Keratinocyte (primary cell): ENCODE results near the gene GMFB. TPM values are rescaled to one million over a fixed set of nuclear protein-coding genes. Genes with fewer than 3 reads are reported as not detected.

ENCODE experiments used
- DNase-seq: peaks from one replicate; pipeline ENCODE4 v3.0.0-alpha.2; 2011; ENCODE audit warnings: low read depth, missing footprints, low spot score
- FAIRE-seq: peaks from 2 replicates; lab custom pipeline; 2011; peaks lifted over from hg19 to GRCh38; lab: Jason Lieb, UNC
- H2AFZ ChIP-seq: 2 replicates; pipeline ENCODE4 v1.6.0; 2012; ENCODE audit warnings: low read length, control low read depth, inconsistent platforms; ENCODE audit not compliant: control insufficient read depth
- H3K27ac ChIP-seq: 2 replicates; pipeline ENCODE4 v1.5.1; 2011; ENCODE audit warnings: low read length; ENCODE audit not compliant: control insufficient read depth, insufficient read depth
- H3K27me3 ChIP-seq: 3 replicates; pipeline ENCODE4 v1.6.0; 2011; ENCODE audit warnings: low read length; ENCODE audit not compliant: control insufficient read depth, insufficient read depth; ENCODE audit errors: extremely low read depth
- H3K36me3 ChIP-seq, 2 experiments: 2 replicates in 1 of 2; 3 replicates in 1 of 2; pipeline ENCODE4 v1.5.1; 2011; ENCODE audit warnings: low read length in 2 of 2, mild to moderate bottlenecking in 1 of 2; ENCODE audit not compliant: control insufficient read depth in 2 of 2, insufficient read depth in 2 of 2; ENCODE audit errors: extremely low read depth in 1 of 2
- H3K4me1 ChIP-seq: 3 replicates; pipeline ENCODE4 v1.5.1; 2011; ENCODE audit warnings: low read length; ENCODE audit not compliant: control insufficient read depth, insufficient read depth; ENCODE audit errors: extremely low read depth
- H3K4me2 ChIP-seq: 3 replicates; pipeline ENCODE4 v1.6.0; 2011; ENCODE audit warnings: low read depth, low read length; ENCODE audit not compliant: control insufficient read depth, insufficient read depth; ENCODE audit errors: extremely low read depth
- H3K4me3 ChIP-seq, 3 experiments: fragments of 200-600 bp in 1 of 3; sonication (generic) in 1 of 3; 2 replicates in 2 of 3; 3 replicates in 1 of 3; pipeline ENCODE4 v1.5.1; 2011 to 2016; ENCODE audit warnings: low read length in 3 of 3, mild to moderate bottlenecking in 3 of 3, control low read depth in 2 of 3, inconsistent platforms in 1 of 3, low read depth in 1 of 3, mixed read lengths in 1 of 3, mixed run types in 1 of 3, moderate library complexity in 1 of 3; ENCODE audit not compliant: control insufficient read depth in 2 of 3, insufficient read depth in 2 of 3; ENCODE audit errors: extremely low read depth in 1 of 3
- H3K79me2 ChIP-seq: 2 replicates; pipeline ENCODE4 v1.6.0; 2012; ENCODE audit warnings: low read length; ENCODE audit not compliant: control insufficient read depth, insufficient read depth
- H3K9ac ChIP-seq: 3 replicates; pipeline ENCODE4 v1.6.0; 2011; ENCODE audit warnings: low read length; ENCODE audit not compliant: control insufficient read depth, insufficient read depth; ENCODE audit errors: extremely low read depth
- H3K9me1 ChIP-seq: 3 replicates; pipeline ENCODE4 v1.6.0; 2011; ENCODE audit warnings: low read length; ENCODE audit not compliant: control insufficient read depth, insufficient read depth; ENCODE audit errors: extremely low read depth
- H3K9me3 ChIP-seq: 2 replicates; pipeline ENCODE4 v1.5.1; 2012; ENCODE audit warnings: low read depth, low read length; ENCODE audit not compliant: control insufficient read depth
- H4K20me1 ChIP-seq: 3 replicates; pipeline ENCODE4 v1.6.0; 2011; ENCODE audit warnings: low read length; ENCODE audit not compliant: control insufficient read depth, insufficient read depth; ENCODE audit errors: extremely low read depth
- EZH2 ChIP-seq: IDR thresholded peaks from one replicate; pipeline ENCODE4 v1.6.1; 2012; ENCODE audit warnings: inconsistent platforms, mild to moderate bottlenecking, low read length, moderate library complexity
- dilution Hi-C: fragments of 300-500 bp; cut with MboI; formaldehyde crosslinking; loops from one replicate; pipeline ENCODE4 v1.7.0; 2020; ENCODE audit warnings: low sequenced_read_pairs; ENCODE audit not compliant: extremely low pct_ligation_motif_present
- polyA plus RNA-seq, 5 experiments: library from polyadenylated mRNA; depleted of rRNA in 3 of 5; stranded (reverse) in 3 of 5; stranded (forward) in 1 of 5; unstranded in 1 of 5; fragments of >200 nt; gene quantifications; 1 replicate in 1 of 5; 2 replicates in 3 of 5; 3 replicates in 1 of 5; pipeline versions ENCODE4 v1.2.1 to v1.2.3, GENCODE V29; 2011 to 2012; ENCODE audit warnings: missing spikeins in 2 of 5, low read depth in 1 of 5, low replicate concordance in 1 of 5
- TF ChIP-seq, protein P1 (sequence below), 3 experiments: IDR thresholded peaks in 1 of 3; conservative IDR thresholded peaks in 1 of 3; optimal IDR thresholded peaks in 1 of 3; 2 replicates in 2 of 3; 3 replicates in 1 of 3; pipeline versions ENCODE3 to v1.5.1; 2011; ENCODE audit warnings: low read length in 3 of 3, mild to moderate bottlenecking in 3 of 3, moderate library complexity in 2 of 3, control low read depth in 1 of 3, inconsistent platforms in 1 of 3; ENCODE audit not compliant: insufficient read depth in 2 of 3; ENCODE audit errors: extremely low read depth in 1 of 3

Gene GMFB
- polyA plus RNA-seq, 1 donor (not counting 4 experiments of a cell fraction or from before 2014, with no cell fraction given) = 50.5 TPM

DNA sequence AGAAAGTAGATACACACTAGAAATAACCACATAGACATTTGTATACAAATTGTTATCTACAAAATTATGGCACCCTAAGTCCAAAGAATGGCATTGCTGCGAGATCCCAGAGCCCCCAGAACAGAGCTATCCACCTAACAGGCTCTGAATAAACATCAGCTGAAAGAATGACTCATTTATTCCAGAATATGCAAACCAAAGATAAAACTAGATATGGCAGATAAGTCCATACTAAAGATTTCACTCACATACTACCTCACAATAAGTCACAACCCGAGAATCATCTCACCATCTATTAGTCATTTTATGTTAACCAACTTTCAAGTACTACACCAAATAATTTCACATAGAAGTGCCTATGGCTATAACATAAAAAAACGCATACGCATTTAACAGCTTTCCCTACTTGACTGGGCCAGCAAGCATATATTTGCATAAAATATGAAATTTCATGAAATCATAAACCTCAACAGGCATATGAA lies 53.2 kb downstream of the GMFB start:
- Histone ChIP-seq H4K20me1 (peaks cover 5% of the 10 kb centered on the region), H3K4me2 (peak overlapping the region; percentile 61), H2AFZ (no peak overlapping the region), H3K9me1 (peaks cover 4% of the 10 kb centered on the region), H3K4me1 (peaks cover 38% of the 10 kb centered on the region), H3K27ac (peak overlapping the region; percentile 63), H3K36me3 (peaks cover 0 to 8% of the 10 kb centered on the region in 2 experiments), H3K79me2 (peaks cover 89% of the 10 kb centered on the region), H3K27me3 (no peaks in the 10 kb centered on the region), H3K9me3 (no peaks in the 10 kb centered on the region), H3K9ac (no peak overlapping the region), H3K4me3 (no peak overlapping the region)
- TF ChIP-seq EZH2 = no peak
- TF ChIP-seq, protein P1, sequence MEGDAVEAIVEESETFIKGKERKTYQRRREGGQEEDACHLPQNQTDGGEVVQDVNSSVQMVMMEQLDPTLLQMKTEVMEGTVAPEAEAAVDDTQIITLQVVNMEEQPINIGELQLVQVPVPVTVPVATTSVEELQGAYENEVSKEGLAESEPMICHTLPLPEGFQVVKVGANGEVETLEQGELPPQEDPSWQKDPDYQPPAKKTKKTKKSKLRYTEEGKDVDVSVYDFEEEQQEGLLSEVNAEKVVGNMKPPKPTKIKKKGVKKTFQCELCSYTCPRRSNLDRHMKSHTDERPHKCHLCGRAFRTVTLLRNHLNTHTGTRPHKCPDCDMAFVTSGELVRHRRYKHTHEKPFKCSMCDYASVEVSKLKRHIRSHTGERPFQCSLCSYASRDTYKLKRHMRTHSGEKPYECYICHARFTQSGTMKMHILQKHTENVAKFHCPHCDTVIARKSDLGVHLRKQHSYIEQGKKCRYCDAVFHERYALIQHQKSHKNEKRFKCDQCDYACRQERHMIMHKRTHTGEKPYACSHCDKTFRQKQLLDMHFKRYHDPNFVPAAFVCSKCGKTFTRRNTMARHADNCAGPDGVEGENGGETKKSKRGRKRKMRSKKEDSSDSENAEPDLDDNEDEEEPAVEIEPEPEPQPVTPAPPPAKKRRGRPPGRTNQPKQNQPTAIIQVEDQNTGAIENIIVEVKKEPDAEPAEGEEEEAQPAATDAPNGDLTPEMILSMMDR (optimal IDR thresholded peaks at IDR 0.05 in 1 of 3, IDR thresholded peaks at IDR 0.05 in 1 of 3, conservative IDR thresholded peaks at IDR 0.05 in 1 of 3; ENCODE audit: extremely low read depth in 1 of 3, insufficient read depth in 2 of 3, low read length in 3 of 3) = no peak
- dilution Hi-C loops = no loop called here
- DNase-seq = peak; percentile 65
- peak; percentile 74 for FAIRE-seq

DNA sequence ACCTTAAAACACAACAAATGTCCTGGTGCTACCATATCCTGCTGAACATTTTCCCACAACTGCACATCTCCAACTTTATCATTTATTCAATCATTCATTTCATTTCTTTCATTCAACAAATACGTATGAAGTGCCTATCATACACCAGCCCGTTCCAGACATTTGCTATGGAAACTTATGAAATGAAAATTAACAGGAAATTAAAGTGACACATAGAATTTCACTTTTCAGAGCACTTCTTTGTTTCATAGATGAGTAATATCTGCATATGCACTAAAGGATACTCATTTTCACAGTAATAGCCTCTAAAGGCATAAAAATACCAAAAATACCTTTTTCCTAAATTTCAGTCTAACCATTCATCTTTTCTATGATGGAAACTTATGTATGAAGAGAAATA lies 60.3 kb downstream of the GMFB start:
- no peaks in the 10 kb centered on the region for H3K9me3 ChIP-seq
- DNase-seq (no peak), FAIRE-seq (no peak)
- H2AFZ ChIP-seq = no peak overlapping the region
- H3K9me1 ChIP-seq = no peaks in the 10 kb centered on the region
- no peak overlapping the region for H3K9ac ChIP-seq
- H4K20me1 ChIP-seq = no peaks in the 10 kb centered on the region
- H3K4me3 ChIP-seq = no peak overlapping the region
- H3K27me3 ChIP-seq = no peaks in the 10 kb centered on the region
- H3K4me1 ChIP-seq = no peaks in the 10 kb centered on the region
- peaks cover 24% of the 10 kb centered on the region for H3K79me2 ChIP-seq
- no peak overlapping the region for H3K4me2 ChIP-seq
- H3K36me3 ChIP-seq = peaks cover 8 to 24% of the 10 kb centered on the region in 2 experiments
- dilution Hi-C loops = no loop called here
- TF ChIP-seq, protein P1 (optimal IDR thresholded peaks at IDR 0.05 in 1 of 3, IDR thresholded peaks at IDR 0.05 in 1 of 3, conservative IDR thresholded peaks at IDR 0.05 in 1 of 3; ENCODE audit: extremely low read depth in 1 of 3, insufficient read depth in 2 of 3, low read length in 3 of 3) = no peak
- no peak for TF ChIP-seq EZH2
- no peak overlapping the region for H3K27ac ChIP-seq
